ENCODE data around the gene TRPC4. TPM values are rescaled to one million over a fixed set of nuclear protein-coding genes. Genes with fewer than 3 reads are reported as not detected.

The TRPC4 gene
- total RNA-seq, 1 experiment from 2014 or later, result 8.0 TPM

- TF ChIP-seq MAX (CRISPR knock-in tag; IDR thresholded peaks at IDR 0.05), result no peak
- no peaks in the 10 kb centered on the region for H3K27me3 Mint-ChIP-seq (ENCODE audit: low read depth)
- ChIA-PET CTCF (no interaction called here), POLR2A (no interaction called here)
- H3K9me3 Mint-ChIP-seq, result no peaks in the 10 kb centered on the region
- no peaks in the 10 kb centered on the region for H3K36me3 Mint-ChIP-seq
- no peak for DNase-seq (ENCODE audit: low spot score)
- ATAC-seq, result no peak
- no peak overlapping the region for H3K4me3 Mint-ChIP-seq
- no peaks in the 10 kb centered on the region for H3K4me1 Mint-ChIP-seq
- no peak overlapping the region for H3K27ac Mint-ChIP-seq
Measured at GRCh38 chr13:37701306-37701705, 168.3 kb downstream of the TRPC4 start.

GRCh38 chr13:37700887-37701286 is 168.7 kb downstream of the TRPC4 start:
- no peaks in the 10 kb centered on the region for H3K36me3 Mint-ChIP-seq
- ChIA-PET CTCF (no interaction called here), POLR2A (no interaction called here)
- H3K4me1 Mint-ChIP-seq, result no peaks in the 10 kb centered on the region
- ATAC-seq (no peak), DNase-seq (ENCODE audit: low spot score) (no peak)
- no peak for TF ChIP-seq FOXP4 (CRISPR knock-in tag; IDR thresholded peaks at IDR 0.05)
- TF ChIP-seq ZNF532 (CRISPR knock-in tag; IDR thresholded peaks at IDR 0.05; ENCODE audit: borderline replicate concordance), result no peak
- TF ChIP-seq HMGA2 (CRISPR knock-in tag; IDR thresholded peaks at IDR 0.05), result no peak
- no peak overlapping the region for H3K27ac Mint-ChIP-seq
- no peak overlapping the region for H3K4me3 Mint-ChIP-seq
- no peaks in the 10 kb centered on the region for H3K9me3 Mint-ChIP-seq
- no peaks in the 10 kb centered on the region for H3K27me3 Mint-ChIP-seq (ENCODE audit: low read depth)

GRCh38 chr13:37695200-37695599 is 174.4 kb downstream of the TRPC4 start:
- POLR2A ChIA-PET, result no interaction called here
- DNase-seq (ENCODE audit: low spot score), result no peak
- H3K4me3 Mint-ChIP-seq, result no peak overlapping the region
- H3K27me3 Mint-ChIP-seq (ENCODE audit: low read depth), result no peaks in the 10 kb centered on the region
- H3K9me3 Mint-ChIP-seq, result 0 out of 2 replicates have a peak, but pooled peaks cover 3% of the 10 kb centered on the region
- H3K36me3 Mint-ChIP-seq, result no peaks in the 10 kb centered on the region
- ATAC-seq, result peak; percentile 71
- no peaks in the 10 kb centered on the region for H3K4me1 Mint-ChIP-seq
- CTCF ChIA-PET, result no interaction called here
- H3K27ac Mint-ChIP-seq, result no peak overlapping the region
- TF ChIP-seq ZNF138 (CRISPR knock-in tag; conservative IDR thresholded peaks at IDR 0.05), result no peak
- no peak for TF ChIP-seq ELF4 (CRISPR knock-in tag; IDR thresholded peaks at IDR 0.05; ENCODE audit: low read depth)
- TF ChIP-seq CREM (CRISPR knock-in tag; IDR thresholded peaks at IDR 0.05), result no peak
- TF ChIP-seq FOXK1 (CRISPR knock-in tag; IDR thresholded peaks at IDR 0.05), result no peak
- no peak for TF ChIP-seq ZNF281 (CRISPR knock-in tag; IDR thresholded peaks at IDR 0.05)
- TF ChIP-seq AFF4 (CRISPR knock-in tag; IDR thresholded peaks at IDR 0.05; ENCODE audit: borderline replicate concordance), result no peak
- no peak for TF ChIP-seq ZBTB43 (CRISPR knock-in tag; IDR thresholded peaks at IDR 0.05)
- no peak for TF ChIP-seq NR2C2 (CRISPR knock-in tag; IDR thresholded peaks at IDR 0.05)
- no peak for TF ChIP-seq MXD4 (CRISPR knock-in tag; IDR thresholded peaks at IDR 0.05; ENCODE audit: borderline replicate concordance)
- TF ChIP-seq ZNF263 (CRISPR knock-in tag; IDR thresholded peaks at IDR 0.05; ENCODE audit: low read depth), result no peak
- no peak for TF ChIP-seq TCF7 (CRISPR knock-in tag; IDR thresholded peaks at IDR 0.05; ENCODE audit: low read depth)
- no peak for TF ChIP-seq NR3C1 (CRISPR knock-in tag; conservative IDR thresholded peaks at IDR 0.05; ENCODE audit: low read depth)
- no peak for TF ChIP-seq ZBTB21 (CRISPR knock-in tag; IDR thresholded peaks at IDR 0.05; ENCODE audit: borderline replicate concordance)
- no peak for TF ChIP-seq MYBL2 (CRISPR knock-in tag; IDR thresholded peaks at IDR 0.05)

Measured in WTC11 (cell line).